SU-DHL-6 (cell line): ENCODE results near the gene FXYD5.

Source experiments
- CTCF ChIP-seq: fragments of 200-600 bp; sonication (generic); IDR thresholded peaks from one replicate; pipeline ENCODE4 v1.5.1; 2017; ENCODE audit warnings: antibody characterized with exemption, mild to moderate bottlenecking, low read length, moderate library complexity; ENCODE audit not compliant: insufficient read depth, poor library complexity, severe bottlenecking
- EZH2phosphoT487 ChIP-seq: fragments of 200-600 bp; sonication (generic), shearing (Covaris generic); conservative IDR thresholded peaks from 2 replicates; pipeline ENCODE4 v1.6.1; 2018; ENCODE audit warnings: mild to moderate bottlenecking, antibody characterized with exemption, low read length, moderate library complexity, mixed read lengths

DNA sequence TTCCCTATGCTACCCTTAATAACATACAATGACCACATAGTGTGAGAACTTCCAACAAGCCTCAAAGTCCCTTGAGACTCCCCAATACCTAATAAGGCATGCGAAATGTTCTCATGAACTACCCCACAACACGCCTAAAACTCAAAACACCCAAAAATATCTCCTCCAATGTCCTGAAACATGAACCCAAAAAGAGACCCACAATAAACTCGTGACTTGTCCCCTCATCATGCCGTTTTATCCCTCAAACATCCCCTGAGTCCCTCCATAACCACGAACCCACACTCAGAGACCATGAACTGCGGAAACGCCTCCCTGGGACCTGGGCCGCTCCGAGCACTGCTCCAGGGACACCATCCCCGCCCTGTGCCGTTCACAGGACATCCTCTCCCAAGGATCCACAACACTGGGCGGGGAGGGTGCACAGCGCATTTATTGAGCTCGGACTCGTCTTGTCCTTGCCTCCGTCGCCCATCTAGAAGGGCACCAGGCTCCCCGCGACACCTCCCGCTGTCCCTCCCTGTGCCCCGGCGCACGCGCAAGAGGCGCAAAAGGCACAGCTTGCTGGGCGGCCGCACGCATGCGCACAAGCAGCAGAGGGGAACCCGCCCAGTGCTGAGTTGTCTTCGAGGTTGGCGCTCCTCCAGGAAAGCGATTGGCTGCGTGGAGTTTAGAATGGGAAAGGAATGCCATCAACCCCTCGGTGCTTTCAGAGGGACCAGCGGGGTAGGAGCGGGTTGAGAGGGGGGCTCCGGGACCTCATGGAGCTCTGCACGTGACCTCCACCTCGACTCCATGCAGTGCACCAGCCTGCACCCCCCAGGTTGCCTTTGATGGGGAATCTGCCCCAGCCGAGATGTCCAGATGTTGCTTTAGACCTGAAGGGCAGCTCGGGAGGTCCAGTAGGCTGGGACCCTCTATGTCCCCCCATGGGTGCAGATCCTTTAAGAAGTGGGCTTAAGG is 30.2 kb upstream of the FXYD5 start:
- TF ChIP-seq CTCF (no peak), EZH2phosphoT487 (no peak)
